ENCODE measurements around the gene NTNG1. TPM values are rescaled to one million over a fixed set of nuclear protein-coding genes. Genes with fewer than 3 reads are reported as not detected.

The NTNG1 gene
- total and polyA plus RNA-seq, 12 donors: 0.13 to 4.6 (median 2.8) TPM; not detected in 2

DNA sequence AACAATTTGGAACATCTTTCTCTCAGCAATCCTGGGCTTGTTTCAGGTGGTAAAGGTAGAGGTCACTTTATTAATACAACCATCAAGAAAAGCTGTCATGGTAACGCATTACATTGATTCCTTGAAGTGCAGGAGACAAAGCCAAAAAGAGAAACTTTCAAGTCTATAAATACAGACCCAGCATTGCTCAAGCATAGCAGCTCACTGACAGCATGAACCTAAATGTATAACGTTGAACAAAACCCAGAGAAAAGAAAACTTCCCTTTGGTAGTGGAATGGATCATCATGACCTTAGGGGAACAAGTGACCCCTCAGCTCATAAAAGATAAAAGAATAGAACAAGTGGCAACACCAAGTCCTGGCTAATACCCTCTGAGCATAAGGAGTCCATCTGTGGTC lies 332.2 kb downstream of the NTNG1 start:
- Histone ChIP-seq H3K4me1 (replicated peaks in 1 of 2) (no peaks in the 10 kb centered on the region), H3K27me3 (peaks cover 1% of the 10 kb centered on the region), H3K9me3 (replicated peaks in 1 of 3) (no peaks in the 10 kb centered on the region), H3K4me3 (no peak overlapping the region), H3K27ac (no peak overlapping the region), H3K36me3 (replicated peaks in 1 of 2) (no peaks in the 10 kb centered on the region)
- intact Hi-C loops (cut with DNase I): no loop called here
- DNase-seq: no peak
- TF ChIP-seq, protein P1, sequence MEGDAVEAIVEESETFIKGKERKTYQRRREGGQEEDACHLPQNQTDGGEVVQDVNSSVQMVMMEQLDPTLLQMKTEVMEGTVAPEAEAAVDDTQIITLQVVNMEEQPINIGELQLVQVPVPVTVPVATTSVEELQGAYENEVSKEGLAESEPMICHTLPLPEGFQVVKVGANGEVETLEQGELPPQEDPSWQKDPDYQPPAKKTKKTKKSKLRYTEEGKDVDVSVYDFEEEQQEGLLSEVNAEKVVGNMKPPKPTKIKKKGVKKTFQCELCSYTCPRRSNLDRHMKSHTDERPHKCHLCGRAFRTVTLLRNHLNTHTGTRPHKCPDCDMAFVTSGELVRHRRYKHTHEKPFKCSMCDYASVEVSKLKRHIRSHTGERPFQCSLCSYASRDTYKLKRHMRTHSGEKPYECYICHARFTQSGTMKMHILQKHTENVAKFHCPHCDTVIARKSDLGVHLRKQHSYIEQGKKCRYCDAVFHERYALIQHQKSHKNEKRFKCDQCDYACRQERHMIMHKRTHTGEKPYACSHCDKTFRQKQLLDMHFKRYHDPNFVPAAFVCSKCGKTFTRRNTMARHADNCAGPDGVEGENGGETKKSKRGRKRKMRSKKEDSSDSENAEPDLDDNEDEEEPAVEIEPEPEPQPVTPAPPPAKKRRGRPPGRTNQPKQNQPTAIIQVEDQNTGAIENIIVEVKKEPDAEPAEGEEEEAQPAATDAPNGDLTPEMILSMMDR (IDR thresholded peaks at IDR 0.05): no peak
- no peak for TF ChIP-seq POLR2A (IDR thresholded peaks at IDR 0.05)
- 61 to 77% (median 70%) methylated on average over 2 of the region's 2 CpGs for WGBS, 4 donors

DNA sequence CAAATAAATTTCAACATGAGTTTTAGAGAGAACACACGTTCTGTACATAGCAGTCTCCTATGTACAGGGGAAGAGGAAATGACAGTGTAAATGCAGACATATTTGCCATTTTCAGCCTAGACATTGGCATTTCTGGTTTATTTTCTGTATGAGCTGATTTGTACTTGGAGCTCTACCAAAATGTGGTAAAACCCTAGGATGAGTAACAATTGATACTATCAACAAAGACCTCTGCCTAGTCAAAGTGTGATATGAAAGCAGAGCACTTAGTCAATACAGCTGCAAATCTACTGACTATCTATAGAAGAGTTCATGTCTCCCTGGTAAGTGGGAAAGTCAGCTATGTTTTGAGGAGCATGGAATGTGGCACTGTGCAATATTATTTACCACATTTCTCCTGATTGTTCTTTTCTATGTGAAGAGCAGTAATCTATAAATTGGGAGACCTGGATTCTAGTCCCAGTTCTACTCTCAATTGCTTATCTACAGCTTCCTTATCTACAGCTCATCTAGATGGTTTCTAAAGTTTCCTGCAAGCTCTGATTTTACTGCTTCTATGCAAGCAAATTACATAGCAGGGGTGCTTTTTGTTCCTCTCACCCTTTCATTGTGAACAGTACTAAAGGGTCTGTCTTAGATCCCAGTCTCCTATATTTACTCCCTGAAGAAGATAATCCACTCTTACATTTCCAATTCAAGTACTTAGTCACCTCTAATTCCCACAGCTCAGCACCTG lies 334.2 kb downstream of the NTNG1 start:
- H3K36me3 ChIP-seq (replicated peaks in 1 of 2): no peaks in the 10 kb centered on the region
- intact Hi-C loops (cut with DNase I): no loop called here
- H3K4me1 ChIP-seq (replicated peaks in 1 of 2): no peaks in the 10 kb centered on the region
- TF ChIP-seq POLR2A (IDR thresholded peaks at IDR 0.05): no peak
- TF ChIP-seq, protein P1 (IDR thresholded peaks at IDR 0.05): no peak
- no peak overlapping the region for H3K27ac ChIP-seq
- no peak for DNase-seq
- H3K4me3 ChIP-seq: no peak overlapping the region
- peaks cover 7% of the 10 kb centered on the region for H3K27me3 ChIP-seq
- 30 to 67% (median 52%) methylated on average over 1 of the region's 1 CpG for WGBS, 4 donors
- no peaks in the 10 kb centered on the region for H3K9me3 ChIP-seq (replicated peaks in 1 of 3)

DNA sequence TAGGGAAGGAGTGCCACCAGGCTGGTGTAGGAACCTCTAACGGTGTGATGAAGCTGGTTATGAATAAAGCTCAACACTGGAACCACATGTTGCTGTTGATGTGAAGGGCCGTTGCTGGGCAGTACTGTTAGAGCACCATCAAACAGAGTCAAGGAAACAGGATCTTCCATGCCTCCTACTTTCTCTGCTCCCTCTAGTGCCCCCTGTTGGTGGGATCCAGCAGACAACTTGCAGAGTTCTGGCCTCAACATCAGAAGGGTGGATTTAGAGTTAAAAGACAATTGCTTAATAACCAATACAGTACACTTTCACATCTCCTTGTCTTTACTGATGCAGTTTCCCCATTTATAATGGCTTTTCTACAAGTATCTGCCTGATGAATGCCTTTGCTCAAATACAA lies 336.4 kb downstream of the NTNG1 start:
- H3K36me3 ChIP-seq (replicated peaks in 1 of 2): no peaks in the 10 kb centered on the region
- DNase-seq: no peak
- no peak overlapping the region for H3K4me3 ChIP-seq
- intact Hi-C loops (cut with DNase I): no loop called here
- TF ChIP-seq POLR2A (IDR thresholded peaks at IDR 0.05): no peak
- TF ChIP-seq, protein P1 (IDR thresholded peaks at IDR 0.05): no peak
- H3K9me3 ChIP-seq (replicated peaks in 1 of 3): no peaks in the 10 kb centered on the region
- H3K4me1 ChIP-seq (replicated peaks in 1 of 2): no peaks in the 10 kb centered on the region
- peaks cover 9% of the 10 kb centered on the region for H3K27me3 ChIP-seq
- WGBS, 4 donors: 77 to 88% (median 81%) methylated on average over 2 of the region's 2 CpGs
- no peak overlapping the region for H3K27ac ChIP-seq

DNA sequence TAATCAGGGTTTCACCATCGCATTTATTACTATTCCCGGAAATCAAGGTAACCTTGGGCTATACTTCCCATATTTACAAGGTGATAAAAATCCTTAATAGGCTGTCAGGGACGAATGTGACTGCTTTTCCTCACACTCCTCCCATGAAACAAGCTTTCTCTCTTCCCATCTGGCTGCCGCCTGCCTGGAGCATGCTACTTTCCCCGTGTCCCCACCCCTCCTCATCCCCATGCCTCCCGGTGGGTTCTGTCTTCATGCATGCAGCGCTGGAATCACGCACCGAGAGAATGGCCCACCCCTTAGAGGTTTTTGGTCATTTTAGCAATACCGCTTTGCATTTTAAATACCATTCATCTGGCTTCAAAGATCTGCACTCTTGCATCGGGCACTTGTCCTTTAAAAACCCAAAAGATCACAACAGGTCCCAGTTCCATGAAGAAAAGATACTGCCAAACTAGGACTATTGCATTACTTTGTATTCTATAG lies 339.1 kb downstream of the NTNG1 start:
- WGBS, 4 donors: 49 to 59% (median 53%) methylated on average over 11 of the region's 11 CpGs
- Histone ChIP-seq H3K27me3 (peaks cover 9% of the 10 kb centered on the region), H3K4me1 (replicated peaks in 1 of 2) (no peaks in the 10 kb centered on the region), H3K27ac (no peak overlapping the region), H3K36me3 (replicated peaks in 1 of 2) (no peaks in the 10 kb centered on the region), H3K9me3 (replicated peaks in 1 of 3) (no peaks in the 10 kb centered on the region), H3K4me3 (no peak overlapping the region)
- no peak for DNase-seq
- intact Hi-C loops (cut with DNase I): no loop called here
- no peak for TF ChIP-seq POLR2A (IDR thresholded peaks at IDR 0.05)
- TF ChIP-seq, protein P1 (IDR thresholded peaks at IDR 0.05): no peak
